Posterior vena cava (tissue), 2 donors: ENCODE results near the gene STIM1. TPM values are rescaled to one million over a fixed set of nuclear protein-coding genes. Genes with fewer than 3 reads are reported as not detected.

ENCODE experiments used
- DNase-seq: peaks from one replicate; pipeline ENCODE4 v3.0.0-alpha.2; 2020; ENCODE audit warnings: low spot score
- intact Hi-C, 2 donors: fragments of 100-400 bp; cut with DNase I; formaldehyde crosslinking; loops; one replicate each; pipeline versions ENCODE4 v1.14.1 to v1.14.2; 2022 to 2023
- total RNA-seq, 2 donors: library from RNA; stranded (reverse); fragmentation: NEBNext Ultra II Directional; extraction: Animal tissue kit (Norgen Biotek cat#: 25700); gene quantifications; one replicate each; pipeline ENCODE4 v1.2.1, GENCODE V29; 2021
- donor health status: DM: yes; HTN: yes; CAD: no.
- donor health status: DM: yes; HTN: yes; CAD: no.

Gene STIM1
- total RNA-seq, 2 donors from 2014 or later = 66.9 to 81.7 TPM

GRCh38 chr11:3901249-3902025 lies 46.0 kb downstream of the STIM1 start:
- no peak for DNase-seq
- intact Hi-C loops = no loop called here

GRCh38 chr11:3902441-3902840 lies 47.0 kb downstream of the STIM1 start:
- intact Hi-C loops = no loop called here
- no peak for DNase-seq

GRCh38 chr11:3903207-3903896 lies 47.9 kb downstream of the STIM1 start:
- DNase-seq = no peak
- intact Hi-C loops = no loop called here

- intact Hi-C loops = no loop called here
- DNase-seq = no peak
Observed at GRCh38 chr11:3904228-3904627, 48.8 kb downstream of the STIM1 start.

GRCh38 chr11:3905080-3905953 lies 49.9 kb downstream of the STIM1 start:
- no peak for DNase-seq
- intact Hi-C loops = no loop called here

- intact Hi-C loops = no loop called here
- no peak for DNase-seq
Observed at GRCh38 chr11:3906166-3906565, 50.7 kb downstream of the STIM1 start.

- intact Hi-C loops = no loop called here
- no peak for DNase-seq
Observed at GRCh38 chr11:3907590-3907989, 52.1 kb downstream of the STIM1 start.

- intact Hi-C loops = no loop called here
- no peak for DNase-seq
Observed at GRCh38 chr11:3909901-3910300, 54.4 kb downstream of the STIM1 start.

GRCh38 chr11:3911908-3912505 lies 56.5 kb downstream of the STIM1 start:
- DNase-seq = no peak
- intact Hi-C loops = no loop called here

- DNase-seq = no peak
- intact Hi-C loops = no loop called here
Observed at GRCh38 chr11:3913921-3914320, 58.5 kb downstream of the STIM1 start.

- intact Hi-C loops = no loop called here
Observed at GRCh38 chr11:3914805-3915204, 59.3 kb downstream of the STIM1 start.

GRCh38 chr11:3916962-3917361 lies 61.5 kb downstream of the STIM1 start:
- intact Hi-C loops = no loop called here
- no peak for DNase-seq

More at GRCh38 chr11:3914805-3915204, 59.3 kb downstream of the STIM1 start:
- DNase-seq = no peak

GRCh38 chr11:3920148-3920852 lies 64.8 kb downstream of the STIM1 start:
- DNase-seq = no peak
- intact Hi-C loops = no loop called here

GRCh38 chr11:3922056-3922455 lies 66.6 kb downstream of the STIM1 start:
- DNase-seq = no peak
- intact Hi-C loops = no loop called here

GRCh38 chr11:3925513-3925912 lies 70.0 kb downstream of the STIM1 start:
- intact Hi-C loops = no loop called here
- no peak for DNase-seq

GRCh38 chr11:3926458-3927095 lies 71.1 kb downstream of the STIM1 start:
- intact Hi-C loops = no loop called here
- DNase-seq = no peak

GRCh38 chr11:3927129-3927796 lies 71.8 kb downstream of the STIM1 start:
- DNase-seq = no peak
- intact Hi-C loops = no loop called here

GRCh38 chr11:3929232-3929631 lies 73.8 kb downstream of the STIM1 start:
- DNase-seq = no peak
- intact Hi-C loops = no loop called here
